Measurements from ENCODE around the gene HDAC10.
"Not testable (repeated sequence)": the region's sequence is repeated elsewhere in the genome, so short reads cannot be mapped to it uniquely, and the experiment has no call there.

The HDAC10 gene

GRCh38 chr22:50285568-50286229 lies 34.6 kb upstream of the HDAC10 start:
- DNase-seq (ENCODE audit: low spot score): no peak

- DNase-seq (ENCODE audit: low spot score): no peak
These were observed 33.4 kb upstream of the HDAC10 start for GRCh38 chr22:50284479-50284878.

GRCh38 chr22:50283821-50284220 lies 32.8 kb upstream of the HDAC10 start:
- DNase-seq (ENCODE audit: low spot score): no peak

- no peak for DNase-seq (ENCODE audit: low spot score)
These were observed 31.5 kb upstream of the HDAC10 start for GRCh38 chr22:50282361-50283155.

GRCh38 chr22:50281957-50282356 lies 30.9 kb upstream of the HDAC10 start:
- DNase-seq (ENCODE audit: low spot score): no peak

- no peak for DNase-seq (ENCODE audit: low spot score)
These were observed 30.3 kb upstream of the HDAC10 start for GRCh38 chr22:50281384-50281760.

GRCh38 chr22:50280708-50281383 lies 29.8 kb upstream of the HDAC10 start:
- no peak for DNase-seq (ENCODE audit: low spot score)

GRCh38 chr22:50280022-50280707 lies 29.1 kb upstream of the HDAC10 start:
- no peak for DNase-seq (ENCODE audit: low spot score)

GRCh38 chr22:50278956-50279619 lies 28.0 kb upstream of the HDAC10 start:
- DNase-seq (ENCODE audit: low spot score): no peak

- DNase-seq (ENCODE audit: low spot score): no peak
These were observed 27.4 kb upstream of the HDAC10 start for GRCh38 chr22:50278461-50278860.

- DNase-seq (ENCODE audit: low spot score): no peak
These were observed 26.7 kb upstream of the HDAC10 start for GRCh38 chr22:50277761-50278160.

- peak; percentile 94 for DNase-seq (ENCODE audit: low spot score)
These were observed 25.1 kb upstream of the HDAC10 start for GRCh38 chr22:50276143-50276542.

GRCh38 chr22:50275181-50276055 lies 24.4 kb upstream of the HDAC10 start:
- DNase-seq (ENCODE audit: low spot score): no peak

- DNase-seq (ENCODE audit: low spot score): no peak
These were observed 23.7 kb upstream of the HDAC10 start for GRCh38 chr22:50274771-50275170.

GRCh38 chr22:50274311-50274710 lies 23.2 kb upstream of the HDAC10 start:
- DNase-seq (ENCODE audit: low spot score): peak; percentile 49

GRCh38 chr22:50273781-50274180 lies 22.7 kb upstream of the HDAC10 start:
- not testable (repeated sequence) for DNase-seq (ENCODE audit: low spot score)

GRCh38 chr22:50273352-50273751 lies 22.3 kb upstream of the HDAC10 start:
- not testable (repeated sequence) for DNase-seq (ENCODE audit: low spot score)

GRCh38 chr22:50272044-50272802 lies 21.2 kb upstream of the HDAC10 start:
- DNase-seq (ENCODE audit: low spot score): no peak

- no peak for DNase-seq (ENCODE audit: low spot score)
These were observed 20.5 kb upstream of the HDAC10 start for GRCh38 chr22:50271519-50271970.
